ENCODE results near the gene INO80E. TPM values are rescaled to one million over a fixed set of nuclear protein-coding genes. Genes with fewer than 3 reads are reported as not detected.
A peak's percentile ranks its signal among the peaks of the same experiment; 100 is the strongest.

Gene INO80E
- total RNA-seq, 1 experiment from 2014 or later = 90.1 TPM

DNA sequence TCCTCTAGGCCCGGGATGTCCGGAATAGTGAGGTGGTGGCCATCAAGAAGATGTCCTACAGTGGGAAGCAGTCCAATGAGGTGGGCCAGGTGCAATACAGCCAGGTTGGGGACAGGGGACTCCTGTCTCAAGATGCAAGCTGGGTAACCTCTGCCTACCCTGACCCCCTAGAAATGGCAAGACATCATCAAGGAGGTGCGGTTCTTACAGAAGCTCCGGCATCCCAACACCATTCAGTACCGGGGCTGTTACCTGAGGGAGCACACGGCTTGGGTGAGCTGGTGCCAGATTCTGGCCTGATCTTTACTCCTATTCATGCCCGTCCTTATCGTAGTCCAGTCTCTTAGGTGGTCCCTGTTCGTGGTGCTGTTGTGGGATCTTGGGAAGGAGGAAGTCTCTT is 18.0 kb upstream of the INO80E start:
- Mint-ChIP-seq H3K4me1 (ENCODE audit: insufficient read depth, unreplicated experiment) (peaks cover 27% of the 10 kb centered on the region), H3K27ac (ENCODE audit: low read depth, unreplicated experiment) (no peak overlapping the region), H3K36me3 (ENCODE audit: insufficient read depth, unreplicated experiment) (peaks cover 57% of the 10 kb centered on the region), H3K9me3 (ENCODE audit: unreplicated experiment) (no peaks in the 10 kb centered on the region), H3K27me3 (ENCODE audit: insufficient read depth, unreplicated experiment) (no peaks in the 10 kb centered on the region), H3K4me3 (ENCODE audit: unreplicated experiment) (no peak overlapping the region)
- no TSS peak for BruUV-seq (replicated peaks)
- DNase-seq (ENCODE audit: unreplicated experiment) = no peak
- ChIA-PET POLR2A (interaction anchor here (2.2 kb wide), 1 partner anchor 52 kb away, joined by 7 read pairs; the partner anchor contains the start of gene KCTD13), CTCF (interaction anchor here (0.6 to 1.2 kb wide), 4 partner anchors 14 to 341 kb away, joined by 3 to 4 read pairs (median 4); no protein-coding TSS in a partner anchor)
- intact Hi-C loops (cut with micrococcal nuclease) = no loop called here
- no peak for TF ChIP-seq CTCF (IDR thresholded peaks at IDR 0.05; ENCODE audit: unreplicated experiment)

- no peak overlapping the region for H3K4me3 Mint-ChIP-seq (ENCODE audit: unreplicated experiment)
- ChIA-PET CTCF (interaction anchor here (0.5 to 1.2 kb wide), 5 partner anchors 34 to 341 kb away, joined by 3 to 4 read pairs (median 3); no protein-coding TSS in a partner anchor), POLR2A (interaction anchor here (2.2 kb wide), 1 partner anchor 52 kb away, joined by 7 read pairs; the partner anchor contains the start of gene KCTD13)
- H3K4me1 Mint-ChIP-seq (ENCODE audit: insufficient read depth, unreplicated experiment) = peaks cover 27% of the 10 kb centered on the region
- H3K36me3 Mint-ChIP-seq (ENCODE audit: insufficient read depth, unreplicated experiment) = peaks cover 57% of the 10 kb centered on the region
- intact Hi-C loops (cut with micrococcal nuclease) = no loop called here
- BruUV-seq (replicated peaks) = no TSS peak
- DNase-seq (ENCODE audit: unreplicated experiment) = no peak
- no peaks in the 10 kb centered on the region for H3K27me3 Mint-ChIP-seq (ENCODE audit: insufficient read depth, unreplicated experiment)
- no peaks in the 10 kb centered on the region for H3K9me3 Mint-ChIP-seq (ENCODE audit: unreplicated experiment)
- no peak overlapping the region for H3K27ac Mint-ChIP-seq (ENCODE audit: low read depth, unreplicated experiment)
- no peak for TF ChIP-seq CTCF (IDR thresholded peaks at IDR 0.05; ENCODE audit: unreplicated experiment)
These were observed 17.3 kb upstream of the INO80E start for GRCh38 chr16:29978564-29979270.

GRCh38 chr16:29982560-29983419 is 13.3 kb upstream of the INO80E start:
- Mint-ChIP-seq H3K9me3 (ENCODE audit: unreplicated experiment) (no peaks in the 10 kb centered on the region), H3K4me3 (ENCODE audit: unreplicated experiment) (no peak overlapping the region), H3K4me1 (ENCODE audit: insufficient read depth, unreplicated experiment) (no peaks in the 10 kb centered on the region), H3K27me3 (ENCODE audit: insufficient read depth, unreplicated experiment) (no peaks in the 10 kb centered on the region), H3K36me3 (ENCODE audit: insufficient read depth, unreplicated experiment) (peaks cover 80% of the 10 kb centered on the region), H3K27ac (ENCODE audit: low read depth, unreplicated experiment) (peak overlapping the region; percentile 19)
- DNase-seq (ENCODE audit: unreplicated experiment) = no peak
- POLR2A ChIA-PET = interaction anchor here (1.0 to 1.2 kb wide), 2 partner anchors 8 to 22 kb away, joined by 3 to 4 read pairs; no protein-coding TSS in a partner anchor
- CTCF ChIA-PET = interaction anchor here (0.5 to 1.1 kb wide), 3 partner anchors 10 to 175 kb away, joined by 3 read pairs; no protein-coding TSS in a partner anchor
- no peak for TF ChIP-seq CTCF (IDR thresholded peaks at IDR 0.05; ENCODE audit: unreplicated experiment)
- intact Hi-C loops (cut with micrococcal nuclease) = no loop called here
- no TSS peak for BruUV-seq (replicated peaks)

All from MCF 10A (cell line).